PC-3 (cell line): ENCODE results near the gene PCDHGC4. TPM values are rescaled to one million over a fixed set of nuclear protein-coding genes. Genes with fewer than 3 reads are reported as not detected.

Experiments
- ATAC-seq: fragments of 200-7000 bp; cut with Tn5 transposase; 2 replicates; pipeline ENCODE4 v1.9.1; 2020; ENCODE audit warnings: mild to moderate bottlenecking, moderate library complexity
- BruUV-seq: library from RNA; stranded (reverse); fragments of 400-500 nt; replicated peaks from 2 replicates; lab custom pipeline; 2021; lab: Mats Ljungman, UMichigan
- CTCF ChIA-PET: fragments of 300-600 bp; sonication (Branson Sonifier 250); formaldehyde crosslinking; loops from one replicate; lab custom pipeline; 2022; ENCODE audit warnings: antibody characterized with exemption; lab: Charles Lee
- POLR2A ChIA-PET: fragments of 300-600 bp; sonication (Branson Sonifier 250); formaldehyde crosslinking; loops from one replicate; lab custom pipeline; 2022; ENCODE audit warnings: antibody characterized with exemption; ENCODE audit not compliant: unreplicated experiment; lab: Charles Lee
- DNase-seq: peaks from one replicate; pipeline ENCODE4 v3.0.0-alpha.2; 2015
- H2AFZ ChIP-seq: fragments of 300-600 bp; sonication (generic); 2 replicates; pipeline ENCODE4 v1.6.0; 2016; ENCODE audit warnings: antibody characterized with exemption, low read length
- H3F3A ChIP-seq: fragments of 300-600 bp; sonication (generic); one replicate; pipeline ENCODE4 v1.6.0; 2017; ENCODE audit warnings: antibody characterized with exemption, low read length, control low read depth, mild to moderate bottlenecking; ENCODE audit not compliant: unreplicated experiment
- H3K27ac ChIP-seq: fragments of 300-600 bp; sonication (generic); 2 replicates; pipeline ENCODE4 v1.5.1; 2016; ENCODE audit warnings: mild to moderate bottlenecking, low read length
- H3K27me3 ChIP-seq: fragments of 300-600 bp; sonication (generic); 2 replicates; pipeline ENCODE4 v1.6.1; 2016; ENCODE audit warnings: low read length, mixed read lengths
- H3K36me3 ChIP-seq: fragments of 300-600 bp; sonication (generic); 2 replicates; pipeline ENCODE4 v1.6.1; 2016; ENCODE audit warnings: low read depth, mixed run types, low read length, mixed read lengths
- H3K4me1 ChIP-seq: fragments of 300-600 bp; sonication (generic); 2 replicates; pipeline ENCODE4 v1.5.1; 2016; ENCODE audit warnings: low read length; ENCODE audit not compliant: insufficient read depth
- H3K4me2 ChIP-seq: fragments of 300-600 bp; sonication (generic); 2 replicates; pipeline ENCODE4 v1.6.0; 2016; ENCODE audit warnings: low read length
- H3K4me3 ChIP-seq: fragments of 300-600 bp; sonication (generic); 2 replicates; pipeline ENCODE4 v1.5.1; 2016; ENCODE audit warnings: mild to moderate bottlenecking, low read length, mixed read lengths
- H3K79me2 ChIP-seq: fragments of 300-600 bp; sonication (generic); 2 replicates; pipeline ENCODE4 v1.6.1; 2017; ENCODE audit warnings: low read length, mixed read lengths
- H3K9ac ChIP-seq: fragments of 300-600 bp; sonication (generic); 2 replicates; pipeline ENCODE4 v1.6.0; 2016; ENCODE audit warnings: mild to moderate bottlenecking, low read length
- H3K9me2 ChIP-seq: fragments of 300-600 bp; sonication (generic); replicated peaks from 2 replicates; pipeline ENCODE4 v1.6.1; 2016; ENCODE audit warnings: mixed run types, low read length, mixed read lengths
- H3K9me3 ChIP-seq: fragments of 300-600 bp; sonication (generic); 2 replicates; pipeline ENCODE4 v1.6.1; 2016; ENCODE audit warnings: low read length, mixed read lengths
- H4K20me1 ChIP-seq: fragments of 300-600 bp; sonication (generic); 2 replicates; pipeline ENCODE4 v1.6.1; 2016; ENCODE audit warnings: low read length, mixed read lengths
- EZH2 ChIP-seq: fragments of 300-600 bp; sonication (generic); IDR thresholded peaks from one replicate; pipeline ENCODE4 v1.6.1; 2017; ENCODE audit warnings: antibody characterized with exemption, mild to moderate bottlenecking, low read length; ENCODE audit not compliant: unreplicated experiment
- EZH2phosphoT487 ChIP-seq: fragments of 300-600 bp; sonication (generic); IDR thresholded peaks from 2 replicates; pipeline ENCODE4 v1.6.1; 2018; ENCODE audit warnings: mild to moderate bottlenecking, antibody characterized with exemption, low read length, borderline replicate concordance
- intact Hi-C: fragments of 100-400 bp; cut with micrococcal nuclease; formaldehyde crosslinking; loops from 2 replicates; pipeline ENCODE4 v1.9.0; 2023
- total RNA-seq: library from RNA; depleted of rRNA; stranded (reverse); fragments of >200 nt; gene quantifications from 2 replicates; pipeline ENCODE4 v1.2.3, GENCODE V29; 2014
- TF ChIP-seq, protein P1 (sequence below): fragments of 300-600 bp; sonication (generic); conservative IDR thresholded peaks from 2 replicates; pipeline ENCODE4 v1.5.1; 2017; ENCODE audit warnings: antibody characterized with exemption, low read depth, mild to moderate bottlenecking, low read length

The PCDHGC4 gene
- total RNA-seq, 1 experiment from 2014 or later, result 0.58 TPM

DNA sequence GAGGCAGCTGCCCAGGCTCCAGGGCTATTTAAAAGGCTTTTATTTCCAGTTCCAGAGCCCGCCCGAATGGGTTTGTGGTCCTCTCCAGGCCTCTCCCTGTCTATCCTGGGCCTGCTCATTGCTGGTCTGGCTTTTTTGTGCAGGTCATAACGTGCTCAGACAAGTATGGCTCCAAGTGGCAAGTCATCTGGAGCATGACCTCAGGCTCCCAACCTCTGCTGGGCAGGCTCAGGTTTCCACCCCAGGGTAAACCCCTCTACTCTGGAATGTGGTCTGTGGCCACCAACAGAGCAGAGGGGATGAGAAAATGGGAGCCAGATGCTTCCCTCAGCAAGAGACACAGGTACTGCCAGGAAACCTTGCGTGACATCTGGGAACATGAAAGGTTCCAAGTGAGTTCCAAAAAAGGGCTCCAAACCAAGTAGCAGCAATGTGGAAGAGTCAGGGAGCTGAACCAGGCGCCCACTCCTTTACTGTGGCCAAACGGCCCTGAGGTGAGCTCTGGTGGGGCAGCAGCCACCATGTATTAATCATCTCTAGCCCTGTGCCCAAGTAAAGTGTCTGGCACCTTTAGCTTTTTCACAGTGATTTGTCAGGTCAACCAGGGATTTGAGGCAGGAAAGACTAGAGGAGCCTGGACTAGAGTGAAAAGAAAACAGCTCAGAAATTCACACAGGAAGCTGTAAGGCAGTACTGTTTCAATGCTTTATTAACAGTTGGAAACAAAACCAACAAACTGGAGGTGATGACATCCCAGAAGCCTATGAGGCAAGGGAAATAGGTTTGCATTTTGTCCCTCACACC, 29.7 kb downstream of the PCDHGC4 start:
- Histone ChIP-seq H4K20me1 (no peaks in the 10 kb centered on the region), H3K36me3 (peaks cover 23% of the 10 kb centered on the region), H2AFZ (no peak overlapping the region), H3K27me3 (no peaks in the 10 kb centered on the region), H3F3A (no peaks in the 10 kb centered on the region), H3K79me2 (peaks cover 2% of the 10 kb centered on the region; the same call in 1 of the 2 replicates), H3K4me2 (no peak overlapping the region), H3K4me3 (no peak overlapping the region), H3K9me3 (no peaks in the 10 kb centered on the region), H3K9ac (no peak overlapping the region), H3K4me1 (peaks cover 4% of the 10 kb centered on the region; the same call in 1 of the 2 replicates), H3K27ac (no peak overlapping the region), H3K9me2 (no peaks in the 10 kb centered on the region)
- ATAC-seq (no peak), DNase-seq (no peak)
- intact Hi-C loops, result no loop called here
- CTCF ChIA-PET, result no interaction called here
- BruUV-seq, result no TSS peak
- TF ChIP-seq EZH2 (no peak), EZH2phosphoT487 (no peak)
- TF ChIP-seq, protein P1, sequence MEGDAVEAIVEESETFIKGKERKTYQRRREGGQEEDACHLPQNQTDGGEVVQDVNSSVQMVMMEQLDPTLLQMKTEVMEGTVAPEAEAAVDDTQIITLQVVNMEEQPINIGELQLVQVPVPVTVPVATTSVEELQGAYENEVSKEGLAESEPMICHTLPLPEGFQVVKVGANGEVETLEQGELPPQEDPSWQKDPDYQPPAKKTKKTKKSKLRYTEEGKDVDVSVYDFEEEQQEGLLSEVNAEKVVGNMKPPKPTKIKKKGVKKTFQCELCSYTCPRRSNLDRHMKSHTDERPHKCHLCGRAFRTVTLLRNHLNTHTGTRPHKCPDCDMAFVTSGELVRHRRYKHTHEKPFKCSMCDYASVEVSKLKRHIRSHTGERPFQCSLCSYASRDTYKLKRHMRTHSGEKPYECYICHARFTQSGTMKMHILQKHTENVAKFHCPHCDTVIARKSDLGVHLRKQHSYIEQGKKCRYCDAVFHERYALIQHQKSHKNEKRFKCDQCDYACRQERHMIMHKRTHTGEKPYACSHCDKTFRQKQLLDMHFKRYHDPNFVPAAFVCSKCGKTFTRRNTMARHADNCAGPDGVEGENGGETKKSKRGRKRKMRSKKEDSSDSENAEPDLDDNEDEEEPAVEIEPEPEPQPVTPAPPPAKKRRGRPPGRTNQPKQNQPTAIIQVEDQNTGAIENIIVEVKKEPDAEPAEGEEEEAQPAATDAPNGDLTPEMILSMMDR, result no peak
- POLR2A ChIA-PET, result interaction anchor here (0.5 kb wide), 1 partner anchor 15 kb away, joined by 3 read pairs; no protein-coding TSS in a partner anchor

DNA sequence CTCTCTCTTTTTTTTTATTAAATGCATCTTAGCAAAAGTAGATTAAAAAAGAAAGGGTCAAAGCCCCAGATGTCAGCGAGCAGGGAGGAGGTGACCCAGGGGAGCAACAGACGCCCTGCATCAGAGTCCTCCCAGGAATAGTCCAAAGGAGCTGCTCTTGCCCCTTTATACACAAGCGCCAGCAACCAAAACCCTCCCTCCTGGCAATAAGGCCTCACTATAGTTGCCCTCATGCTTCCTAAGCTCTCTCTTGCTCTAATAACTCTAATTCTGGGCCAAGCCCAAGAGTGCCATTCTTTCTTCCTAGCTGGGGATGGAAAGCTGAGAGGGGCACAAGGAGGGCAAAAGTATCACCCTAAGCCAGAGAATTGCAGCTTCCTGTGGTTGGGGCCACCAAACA, 30.3 kb downstream of the PCDHGC4 start:
- Histone ChIP-seq H3K4me3 (no peak overlapping the region), H3K9me2 (no peaks in the 10 kb centered on the region), H3K4me1 (peaks cover 7% of the 10 kb centered on the region), H3K36me3 (peaks cover 29% of the 10 kb centered on the region), H3K27me3 (no peaks in the 10 kb centered on the region), H3K79me2 (peaks cover 6% of the 10 kb centered on the region; the same call in 1 of the 2 replicates), H2AFZ (no peak overlapping the region), H3K4me2 (no peak overlapping the region), H3K9me3 (no peaks in the 10 kb centered on the region), H4K20me1 (no peaks in the 10 kb centered on the region), H3K27ac (no peak overlapping the region), H3F3A (no peaks in the 10 kb centered on the region), H3K9ac (no peak overlapping the region)
- no peak for ATAC-seq
- intact Hi-C loops, result no loop called here
- ChIA-PET POLR2A (interaction anchor here (0.5 kb wide), 1 partner anchor 15 kb away, joined by 3 read pairs; no protein-coding TSS in a partner anchor), CTCF (no interaction called here)
- no peak for DNase-seq
- BruUV-seq, result TSS peak; percentile 30
- TF ChIP-seq, protein P1, result no peak
- TF ChIP-seq EZH2phosphoT487, result no peak
- TF ChIP-seq EZH2, result no peak
